HG03045 (cell line): ENCODE results near the gene UBL4A.
A peak's percentile ranks its signal among the peaks of the same experiment; 100 is the strongest.
"Not testable (repeated sequence)": the region's sequence is repeated elsewhere in the genome, so short reads cannot be mapped to it uniquely, and the experiment has no call there.

Experiments
- ATAC-seq: cut with Tn5 transposase; IDR thresholded peaks from one replicate; pipeline ENCODE4 v1.9.1; 2021; ENCODE audit warnings: mild to moderate bottlenecking, moderate library complexity; ENCODE audit not compliant: unreplicated experiment

Gene UBL4A

DNA sequence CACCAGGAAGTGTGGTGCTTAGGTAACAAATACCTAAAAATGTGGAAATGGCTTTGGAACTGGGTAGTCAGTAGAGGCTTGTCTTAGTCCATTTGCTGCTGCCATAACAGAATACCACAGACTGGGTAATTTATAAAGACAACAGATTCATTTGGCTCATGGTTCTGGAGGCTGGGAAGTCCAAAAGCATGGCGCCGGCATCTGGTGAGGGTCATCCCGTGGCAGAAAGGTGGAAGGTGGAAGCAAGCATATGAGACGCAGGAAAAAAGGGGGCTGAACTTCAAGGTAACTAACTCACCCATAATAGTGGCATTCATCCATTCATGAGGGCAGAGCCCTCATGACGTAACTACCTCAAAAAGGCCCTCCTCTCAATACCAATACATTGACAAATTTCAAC lies 23.0 kb upstream of the UBL4A start:
- ATAC-seq: no peak

DNA sequence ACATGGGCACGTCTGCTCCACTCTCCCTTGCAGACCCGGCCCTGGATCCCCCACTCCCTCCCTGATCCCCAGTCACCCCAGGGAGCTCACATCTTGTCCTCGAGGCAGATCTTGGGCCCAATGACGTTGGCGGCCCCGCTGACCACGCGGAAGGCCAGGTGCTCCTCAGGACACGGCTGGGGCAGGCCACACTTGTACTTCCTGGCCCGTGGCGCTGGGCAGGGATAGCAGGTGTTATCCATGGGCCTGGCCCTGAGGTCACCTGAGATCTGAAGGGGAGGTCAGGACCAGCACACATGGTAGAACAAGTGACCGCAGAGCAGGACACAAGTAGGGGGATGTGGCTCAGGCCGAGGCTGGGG lies 21.9 kb upstream of the UBL4A start:
- no peak for ATAC-seq

DNA sequence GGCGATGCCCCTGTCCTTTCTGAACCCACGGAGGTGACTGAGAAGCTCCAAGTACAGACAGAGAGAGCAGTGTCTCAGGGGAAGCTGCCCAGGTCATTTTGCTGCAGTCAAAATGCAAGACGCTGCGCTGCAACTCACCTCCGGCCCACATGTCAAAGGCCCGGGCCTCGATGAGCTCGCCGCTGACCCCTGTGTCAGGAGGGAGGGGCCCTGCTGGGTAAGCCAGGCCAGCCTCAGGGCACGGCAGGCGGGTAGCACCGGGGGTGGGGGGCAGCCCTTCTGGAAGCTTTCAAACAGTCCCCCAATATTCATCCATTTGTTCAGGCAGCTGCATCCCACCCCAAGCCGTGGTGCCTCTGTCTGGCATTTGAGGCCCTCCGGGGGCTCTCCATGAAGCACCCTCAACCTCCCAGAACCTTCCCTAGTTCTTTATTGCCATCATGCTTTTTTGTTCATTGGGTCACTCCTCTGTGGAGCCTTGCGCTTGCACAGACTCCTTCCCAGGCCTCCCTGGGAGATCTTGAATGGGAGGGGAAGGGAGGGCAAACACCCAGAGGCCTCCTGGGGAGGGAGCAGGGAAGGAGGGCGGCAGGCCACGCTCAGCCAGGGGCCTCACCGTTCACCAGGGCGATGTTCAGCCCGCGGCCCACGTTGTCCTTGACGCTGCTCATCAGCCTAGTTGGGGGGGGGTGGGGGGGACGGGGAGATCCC lies 21.4 kb upstream of the UBL4A start:
- no peak for ATAC-seq

DNA sequence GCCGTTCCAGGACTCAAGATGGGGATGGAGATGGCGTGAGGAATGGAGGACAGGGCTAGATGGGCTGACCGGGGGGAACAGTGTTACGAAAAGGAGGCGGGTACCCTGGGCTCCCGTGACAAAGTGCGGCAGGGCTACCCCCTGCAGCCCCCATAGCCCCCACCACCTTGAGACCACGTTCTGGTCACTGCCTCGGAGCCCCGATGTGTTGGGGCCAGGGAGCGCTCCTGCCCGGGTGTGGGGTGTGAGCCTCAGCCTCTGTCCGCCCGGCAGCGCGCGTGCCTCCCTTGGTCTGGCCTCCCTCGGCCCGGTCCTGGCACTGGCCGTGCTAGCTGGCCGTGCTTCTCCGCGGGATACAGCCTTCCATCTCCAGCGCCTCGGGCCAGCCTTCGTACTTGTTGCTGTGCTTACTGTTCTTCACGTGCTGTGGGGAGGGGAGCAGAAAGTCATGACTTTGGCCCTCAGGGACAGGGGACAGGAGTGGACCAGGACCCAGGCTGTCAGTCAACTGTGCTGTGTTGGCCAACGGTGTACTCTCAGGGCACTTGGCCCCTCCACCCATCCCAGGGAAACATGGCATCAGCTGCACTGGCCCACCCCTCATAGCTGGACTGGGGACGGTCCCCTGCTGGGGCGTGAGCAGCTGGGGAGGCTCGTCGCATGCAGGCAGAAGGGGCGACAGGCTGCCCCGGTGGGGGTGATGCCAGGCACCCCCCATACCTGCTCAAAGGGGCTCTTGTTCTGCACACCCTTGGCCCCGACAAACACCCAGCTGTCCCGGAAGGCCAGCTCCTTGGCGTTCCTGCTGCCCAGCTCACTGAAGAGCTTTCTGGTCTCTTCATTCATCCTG lies 20.3 kb upstream of the UBL4A start:
- no peak for ATAC-seq

DNA sequence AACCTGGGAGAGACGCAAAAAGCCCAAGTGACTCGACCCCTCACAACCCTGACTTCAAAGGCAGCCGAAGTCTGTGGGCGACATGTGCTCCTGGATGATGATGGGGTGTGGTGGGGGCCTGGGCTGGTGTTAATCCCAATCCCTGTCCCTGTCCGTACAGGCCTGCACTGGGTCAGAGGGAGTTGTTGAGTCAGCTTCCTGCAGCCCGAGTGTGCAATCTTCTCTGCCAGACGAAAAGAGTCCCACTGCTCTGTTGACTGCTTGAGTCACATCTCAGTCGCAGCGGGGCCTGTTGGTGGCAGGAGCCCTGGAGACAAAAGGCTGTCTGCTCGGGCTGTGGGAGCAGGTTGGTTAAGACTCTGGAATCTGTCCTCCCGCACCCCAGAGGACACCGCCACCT lies 19.3 kb upstream of the UBL4A start:
- no peak for ATAC-seq

DNA sequence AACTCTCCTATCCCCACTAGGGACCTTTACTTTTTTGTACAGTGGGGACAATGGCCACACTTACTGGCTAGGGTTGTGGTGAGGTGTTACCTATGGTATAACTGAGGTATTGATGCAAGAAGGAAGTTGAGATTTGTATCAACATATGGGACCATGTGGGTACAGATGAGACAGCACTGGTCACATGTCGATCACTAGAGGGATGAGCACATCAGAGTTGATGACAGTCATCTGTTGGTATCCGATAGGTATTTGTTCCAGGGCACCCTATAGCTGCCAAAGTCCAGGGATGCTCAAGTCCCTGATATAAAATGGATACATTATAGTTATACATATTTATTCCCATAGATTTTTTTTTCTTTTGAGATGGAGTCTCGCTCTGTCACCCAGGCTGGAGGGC lies 16.6 kb upstream of the UBL4A start:
- ATAC-seq: no peak

DNA sequence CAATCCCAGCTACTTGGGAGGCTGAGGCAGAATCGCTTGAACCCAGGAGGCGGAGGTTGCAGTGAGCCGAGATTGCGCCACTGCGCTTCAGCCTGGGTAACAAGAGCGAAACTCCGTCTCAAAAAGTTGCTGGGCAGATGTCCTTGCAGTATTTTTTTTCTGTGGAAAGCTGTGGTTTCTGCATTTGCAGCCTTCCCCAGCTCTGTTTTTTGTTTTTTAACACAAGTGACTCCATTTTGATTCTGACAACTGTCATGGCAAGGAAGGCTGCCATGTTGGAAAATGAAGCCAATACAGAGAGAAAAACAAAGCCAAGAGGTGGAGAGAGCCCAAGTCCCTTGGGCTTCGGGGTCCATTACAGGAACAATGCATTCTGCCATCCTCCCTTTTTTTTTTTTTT lies 15.7 kb upstream of the UBL4A start:
- no peak for ATAC-seq

DNA sequence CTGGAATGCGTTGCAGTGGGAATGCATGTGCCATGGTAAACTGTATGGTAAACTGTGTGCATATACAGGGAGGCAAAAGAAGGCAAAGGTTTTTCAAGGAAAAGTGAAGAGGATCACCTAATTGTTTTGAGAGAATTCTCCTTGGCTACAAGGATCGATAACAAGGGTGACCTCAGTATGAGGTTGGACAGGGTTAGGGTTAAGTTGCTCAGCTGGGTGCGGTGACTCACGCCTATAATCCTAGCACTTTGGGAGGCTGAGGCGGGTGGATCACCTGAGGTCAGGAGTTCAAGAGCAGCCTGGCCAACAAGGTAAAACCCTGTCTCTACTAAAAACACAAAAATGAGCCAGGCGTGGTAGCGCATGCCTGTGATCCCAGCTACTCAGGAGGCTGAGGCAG lies 15.0 kb upstream of the UBL4A start:
- not testable (repeated sequence) for ATAC-seq

DNA sequence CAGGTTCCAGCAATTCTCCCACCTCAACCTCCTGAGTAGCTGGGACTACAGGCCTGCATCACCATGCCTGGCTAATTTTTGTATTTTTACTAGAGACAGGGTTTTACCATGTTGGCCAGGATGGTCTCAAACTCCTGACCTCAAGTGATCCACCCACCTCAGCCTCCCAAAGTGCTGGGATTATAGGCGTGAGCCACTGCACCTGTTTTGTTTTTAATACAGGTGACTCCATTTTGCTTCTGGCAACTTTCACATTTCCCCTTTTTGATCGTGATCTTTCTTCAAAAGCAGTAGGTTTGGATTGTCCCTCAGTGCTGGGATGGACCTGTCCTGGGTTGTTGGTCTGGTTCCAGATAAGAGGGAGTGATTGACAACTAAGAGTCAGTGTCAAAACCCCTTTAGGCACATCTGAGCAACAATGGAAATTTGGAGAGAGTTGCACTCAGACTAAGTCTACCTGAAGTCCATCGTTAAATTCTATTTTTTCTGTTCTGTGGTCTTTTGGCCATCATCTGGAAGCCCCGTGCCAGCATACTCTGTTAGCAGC lies 10.2 kb upstream of the UBL4A start:
- ATAC-seq: not testable (repeated sequence)

DNA sequence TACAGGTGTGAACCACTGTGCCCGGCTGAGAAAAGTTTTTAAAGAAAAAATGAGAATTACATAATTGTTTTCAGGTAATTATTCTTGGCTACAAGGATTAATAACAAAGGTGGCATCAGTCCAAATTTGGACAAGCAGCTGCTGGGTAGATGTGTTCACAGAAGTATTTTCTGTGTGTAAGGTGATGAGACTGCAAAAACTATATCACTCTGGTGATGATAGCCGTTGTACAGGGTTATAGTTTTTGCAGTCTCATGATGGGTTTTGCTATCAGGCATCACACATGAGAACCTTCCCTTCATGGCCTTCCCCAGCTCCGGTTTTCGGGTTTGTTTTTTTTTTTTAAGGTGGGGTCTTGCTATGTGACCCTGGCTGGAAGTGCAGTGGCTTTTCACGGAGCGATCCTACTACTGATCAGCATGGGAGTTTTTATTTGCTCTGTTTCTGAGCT lies 9.1 kb upstream of the UBL4A start:
- no peak for ATAC-seq

DNA sequence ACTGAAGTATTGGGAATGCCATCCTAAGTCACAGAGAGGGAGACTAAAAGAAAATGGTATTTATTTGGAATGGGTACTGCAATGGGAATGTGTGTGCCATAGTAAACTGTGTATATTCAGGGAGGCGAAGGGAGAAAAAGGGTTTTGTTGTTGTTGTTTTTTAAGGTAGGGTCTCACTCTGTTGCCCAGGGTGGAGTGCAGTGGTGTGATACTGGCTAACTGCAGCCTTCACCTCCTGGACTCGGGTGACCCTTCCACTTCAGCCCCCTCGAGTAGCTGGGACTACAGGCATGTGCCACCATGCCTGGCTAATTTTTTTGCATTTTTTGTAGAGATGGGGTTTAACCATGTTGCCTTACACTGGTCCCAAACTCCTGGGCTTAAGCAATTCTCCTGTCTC lies 8.3 kb upstream of the UBL4A start:
- no peak for ATAC-seq

DNA sequence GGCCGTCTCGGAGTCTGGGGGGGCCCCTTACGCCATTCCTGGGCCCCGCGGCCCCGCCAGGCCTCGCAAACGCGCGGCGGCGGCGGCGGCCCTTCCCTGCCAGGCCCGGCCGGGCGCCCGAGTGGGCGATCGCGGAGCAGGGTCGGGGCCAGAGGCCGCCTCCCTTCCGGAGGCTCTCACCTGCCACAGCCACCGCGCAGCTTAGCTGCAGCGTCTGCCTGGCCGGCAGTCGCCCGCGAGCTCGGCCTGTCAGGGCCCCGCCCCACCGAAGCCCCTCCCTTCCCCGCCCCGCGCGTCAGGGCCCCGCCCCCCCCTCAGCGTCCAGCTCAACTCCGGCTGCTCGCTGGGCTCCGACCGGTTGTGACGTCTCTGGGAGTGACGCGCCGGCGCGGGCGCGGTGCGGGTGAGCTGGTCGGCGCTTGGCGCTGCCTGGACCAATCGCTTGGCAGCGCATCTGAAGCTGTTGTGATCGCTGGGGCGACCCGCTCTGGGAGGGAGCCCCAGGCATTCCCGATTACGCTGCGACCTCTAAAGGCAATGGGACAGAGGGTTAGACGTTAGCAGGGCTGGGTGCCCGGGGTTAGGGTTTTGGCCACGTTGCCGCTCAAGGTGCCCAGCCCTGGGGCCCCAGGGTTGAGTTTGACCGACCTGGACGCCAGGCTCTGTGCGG lies 4.1 kb upstream of the UBL4A start, which contains the start of gene SLC10A3:
SLC10A3 (minus strand) TSS at position 216 of the 670 bp plus-strand sequence. CDS start 1,689 bp downstream, outside the sequence.
- ATAC-seq: peak; percentile 72

DNA sequence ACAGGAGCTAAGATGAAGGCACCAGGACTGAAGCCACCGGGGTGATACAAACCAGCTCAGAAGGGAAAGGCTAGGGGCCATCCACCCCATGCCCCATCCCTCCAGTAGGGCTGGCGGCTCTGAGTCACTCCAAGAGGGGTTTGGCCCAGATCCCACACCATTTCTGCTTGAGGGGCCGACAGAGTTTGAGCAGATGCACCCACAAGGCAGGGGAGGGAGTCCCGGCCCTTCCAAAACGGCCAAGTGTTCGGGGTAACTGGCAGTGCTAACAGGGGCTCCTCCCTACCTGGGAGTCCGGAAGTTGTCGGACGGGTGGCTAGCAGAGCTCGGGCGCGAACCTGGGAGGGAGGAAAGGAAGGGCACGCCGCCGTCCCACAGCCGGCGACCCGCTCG lies 3.6 kb upstream of the UBL4A start:
- ATAC-seq: peak; percentile 16

DNA sequence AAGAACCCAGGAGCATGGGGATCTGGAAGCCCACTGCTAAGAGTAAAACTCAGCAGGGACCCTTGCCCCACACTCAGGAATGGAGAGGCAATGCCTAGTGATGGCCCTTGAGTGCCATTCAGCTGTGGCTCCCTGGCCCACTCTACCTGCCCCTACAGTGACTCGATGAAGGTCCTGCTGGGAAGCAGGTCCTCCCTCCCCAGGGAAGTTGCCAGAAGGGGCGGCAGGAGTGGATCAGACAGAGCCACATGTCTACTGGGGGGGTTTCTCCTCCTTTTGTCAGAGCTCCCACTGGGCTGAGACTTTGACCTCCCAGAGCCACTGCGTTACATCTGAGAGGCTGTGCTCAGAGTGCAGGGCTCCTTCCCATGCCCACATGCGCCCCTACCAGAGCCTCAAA lies 2.8 kb upstream of the UBL4A start:
- no peak for ATAC-seq

DNA sequence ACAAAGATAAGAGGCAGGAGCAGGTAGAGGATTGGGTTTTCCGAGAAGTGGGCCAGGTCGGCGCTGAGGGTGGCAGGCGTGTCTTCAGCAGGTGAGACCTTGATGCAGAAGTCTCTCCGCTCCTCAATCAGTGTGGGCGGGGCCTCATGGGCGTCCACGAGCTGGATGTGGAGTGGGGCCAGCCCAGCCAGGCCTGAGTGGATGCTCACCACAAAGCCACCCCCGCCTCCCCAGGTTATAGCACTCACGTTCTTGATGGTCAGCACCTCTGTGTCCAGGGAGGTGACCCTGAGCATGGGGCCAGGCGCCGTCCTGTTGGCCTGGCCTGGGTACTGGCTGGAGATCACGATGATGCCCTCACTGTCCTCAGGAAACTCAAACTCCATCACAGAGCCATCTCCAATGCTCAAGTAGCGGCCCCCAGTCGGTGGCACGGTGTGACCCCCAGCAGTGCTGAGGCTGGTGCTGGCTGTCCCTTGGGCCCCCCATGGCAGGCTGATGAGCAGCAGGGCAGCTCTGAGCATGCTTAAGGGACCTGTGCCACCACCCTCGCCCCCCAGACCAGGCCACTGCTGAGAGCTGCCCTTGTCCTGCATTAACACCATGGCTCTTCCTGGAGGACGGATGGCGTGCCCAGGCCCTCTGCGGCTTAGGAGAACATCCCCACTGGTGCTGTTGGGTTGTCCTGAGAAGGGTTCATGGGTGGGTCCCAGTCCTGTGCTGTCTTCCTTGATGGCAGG lies 2.1 kb upstream of the UBL4A start:
- no peak for ATAC-seq

DNA sequence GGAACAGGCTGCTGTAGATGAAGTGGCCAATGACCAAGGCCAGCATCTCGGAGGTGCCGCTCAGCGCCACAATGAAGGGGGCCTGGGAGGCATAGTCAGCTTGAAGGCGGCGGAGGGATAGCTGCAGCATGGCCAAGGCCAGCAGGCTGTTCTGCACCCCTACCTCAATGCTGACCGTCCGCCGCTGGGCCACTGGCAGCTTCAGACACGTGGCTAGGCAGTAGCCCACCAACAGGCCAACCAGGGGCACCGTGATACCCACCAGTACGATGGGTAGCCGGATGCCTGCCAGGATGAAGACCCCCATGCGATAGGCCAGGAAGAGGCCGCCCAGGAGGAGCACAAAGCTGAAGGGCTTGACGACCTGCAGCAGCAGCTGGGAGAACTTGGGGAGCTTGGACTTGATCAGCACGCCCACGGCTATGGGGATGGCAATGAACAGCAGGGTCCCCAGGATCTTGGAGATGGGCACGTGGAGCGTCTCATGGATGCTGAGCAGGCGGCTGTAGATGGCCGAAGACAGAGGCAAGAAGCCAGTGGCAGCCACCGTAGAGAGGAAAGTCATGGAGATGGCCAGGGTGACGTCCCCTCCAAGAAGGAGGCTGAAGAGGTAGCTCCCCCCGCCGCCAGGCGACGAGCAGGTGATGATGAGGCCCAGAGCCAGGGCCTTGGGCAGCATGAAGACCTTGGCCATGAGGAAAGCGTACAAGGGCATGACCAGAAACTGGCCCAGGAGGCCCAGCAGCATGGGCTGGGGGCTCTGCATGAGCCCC lies 1.3 kb upstream of the UBL4A start:
- ATAC-seq: no peak

DNA sequence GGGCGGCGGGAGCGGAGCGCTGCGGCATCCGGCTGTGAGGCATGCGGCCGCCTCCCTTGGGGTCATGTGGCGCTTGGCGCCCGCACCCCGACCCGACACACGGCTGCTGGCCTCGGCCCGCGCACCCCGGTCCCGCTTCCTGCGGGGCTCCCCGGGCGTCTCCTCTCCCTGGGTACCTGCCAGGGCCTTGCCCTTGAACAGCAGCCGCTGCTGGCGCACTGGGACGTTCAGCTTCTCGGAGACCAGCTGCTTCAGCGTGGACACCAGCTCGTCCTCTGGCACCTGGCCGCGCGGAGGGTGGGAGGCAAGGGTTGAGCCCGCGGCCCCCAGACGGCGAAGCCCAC lies 391 bp downstream of the UBL4A start:
- ATAC-seq: no peak

DNA sequence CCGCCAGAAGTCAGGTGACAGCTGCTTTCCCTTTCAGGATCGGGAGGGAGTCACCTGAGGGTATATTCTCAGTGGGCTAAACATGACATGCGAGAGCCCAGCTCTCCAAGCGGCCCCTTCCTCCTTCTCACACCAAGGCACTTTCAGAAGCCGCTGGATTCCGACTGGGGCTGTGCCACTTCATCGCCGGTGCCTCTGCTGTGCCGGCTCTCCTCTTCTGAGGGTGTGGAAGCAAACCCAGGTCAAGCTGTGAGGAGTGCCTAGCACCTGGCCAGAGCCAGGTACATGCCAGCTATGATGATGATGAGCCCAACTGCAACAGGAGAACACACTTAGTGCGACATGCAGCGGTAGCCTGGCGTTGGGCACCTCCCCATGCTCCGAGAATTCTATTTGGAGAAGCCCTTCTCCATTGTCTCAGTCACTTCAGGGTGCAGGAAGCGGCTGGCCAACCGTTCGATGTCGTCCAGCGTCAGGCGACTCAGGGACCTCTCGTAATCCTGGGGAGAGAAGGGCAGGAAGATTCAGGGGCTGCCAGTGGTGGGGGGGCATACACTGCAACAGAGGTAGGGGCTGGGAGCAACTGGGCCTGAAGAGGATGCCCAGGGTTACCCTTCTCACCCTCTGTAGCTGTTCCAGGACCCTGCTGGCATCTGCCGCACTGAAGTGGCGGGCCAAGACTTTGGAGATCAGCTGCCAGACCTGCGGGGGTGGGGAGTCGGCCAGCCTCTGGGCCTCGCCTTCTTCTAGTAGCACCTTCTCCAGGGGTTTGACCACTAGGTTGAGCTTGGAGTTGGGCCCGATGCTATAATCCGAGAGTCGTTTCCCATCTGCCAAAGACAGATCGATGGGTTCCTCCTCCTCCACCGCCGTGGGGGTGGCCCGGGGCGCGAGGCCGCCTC lies 1.0 kb downstream of the UBL4A start:
- no peak for ATAC-seq
